ENCODE measurements around the gene TBX4.
A peak's percentile ranks its signal among the peaks of the same experiment; 100 is the strongest.

TBX4 gene

DNA sequence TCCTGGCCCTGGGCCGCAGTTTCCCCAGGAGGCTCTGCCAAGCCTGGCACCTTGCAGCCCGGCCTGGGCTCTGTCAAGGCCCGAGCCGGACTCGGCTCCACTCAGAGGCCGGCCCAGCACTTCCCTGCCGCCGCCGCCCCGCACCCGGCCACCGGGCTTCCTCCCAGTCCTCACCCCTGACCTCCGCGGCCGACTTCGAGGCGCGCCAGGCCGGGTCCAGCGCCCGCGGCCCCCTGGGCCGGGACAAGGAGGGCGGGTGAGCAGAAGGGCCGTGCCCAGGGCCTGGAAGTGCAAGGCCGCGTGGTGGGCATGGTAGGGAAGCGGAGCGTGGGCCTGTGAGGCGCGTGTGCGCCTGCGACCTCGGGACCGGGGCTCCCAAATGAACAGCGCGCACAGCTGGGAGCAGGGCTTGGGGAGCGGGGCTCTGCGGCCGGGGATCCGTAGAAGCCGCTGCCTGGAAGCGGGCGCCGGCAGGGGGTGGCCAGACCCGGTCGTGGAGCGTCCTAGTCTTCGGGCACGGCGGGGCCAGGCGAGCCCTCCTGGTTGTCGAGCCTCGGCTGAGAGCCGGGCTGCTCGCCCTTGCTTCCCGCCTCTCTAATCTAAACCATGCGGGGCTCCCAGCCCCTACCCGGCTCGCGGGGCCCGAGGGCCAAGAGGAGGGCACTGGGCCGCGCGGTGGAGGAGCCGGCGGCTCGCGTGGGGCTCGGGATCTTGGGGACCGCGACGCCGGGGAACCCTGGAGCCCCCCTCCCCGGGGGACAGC lies 503 bp upstream of the TBX4 start:
- Histone ChIP-seq H3K4me3 (ENCODE audit: low read length) (peak overlapping the region; percentile 41), H3K9ac (ENCODE audit: low read length) (no peak overlapping the region), H3K27ac (ENCODE audit: low read length) (no peak overlapping the region), H3K4me1 (ENCODE audit: control insufficient read depth, low read depth, low read length) (no peaks in the 10 kb centered on the region), H3K27me3 (ENCODE audit: control insufficient read depth, insufficient read depth, low read length) (peaks cover 97% of the 10 kb centered on the region), H3K9me3 (ENCODE audit: control insufficient read depth, low read depth, low read length) (no peaks in the 10 kb centered on the region), H3K36me3 (ENCODE audit: control insufficient read depth, low read depth, low read length) (no peaks in the 10 kb centered on the region)

DNA sequence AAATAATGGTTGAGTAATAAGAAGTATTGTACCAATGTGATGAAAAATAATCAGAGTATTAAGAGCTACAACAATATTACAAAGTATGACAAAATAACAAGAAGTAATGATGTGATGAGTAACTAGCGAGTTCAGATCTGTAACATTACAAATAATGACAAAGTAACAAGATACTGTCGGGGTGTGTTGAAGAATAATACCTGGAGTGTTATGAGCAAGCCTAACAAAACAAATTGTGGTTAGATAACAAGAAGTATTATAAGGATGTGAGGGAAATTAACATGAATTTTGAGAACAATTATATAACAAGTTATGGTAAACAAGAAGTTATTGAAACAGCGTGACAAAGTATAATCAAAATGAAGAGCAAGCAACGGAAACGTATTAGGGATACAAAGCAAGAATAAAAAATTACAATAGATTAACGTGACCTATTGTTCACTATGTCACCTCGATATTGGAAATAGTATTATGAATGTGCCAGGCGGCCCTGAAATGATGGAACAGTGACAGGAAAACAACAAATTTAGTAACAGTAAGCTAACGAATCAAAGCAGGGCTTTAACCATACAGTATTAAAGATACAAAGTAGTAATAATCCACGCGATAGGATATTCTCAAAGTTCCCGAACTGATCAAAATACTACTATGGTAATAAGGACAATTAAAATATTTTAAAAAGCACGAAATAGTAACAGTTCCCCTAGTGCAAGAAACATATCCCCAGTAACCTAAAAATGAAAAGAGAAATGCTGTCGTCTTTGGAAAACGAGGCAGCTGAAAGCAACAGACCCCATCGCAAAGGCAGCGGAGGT lies 1.6 kb downstream of the TBX4 start:
- Histone ChIP-seq H3K4me1 (ENCODE audit: control insufficient read depth, low read depth, low read length) (peaks cover 8% of the 10 kb centered on the region), H3K27ac (ENCODE audit: low read length) (no peak overlapping the region), H3K27me3 (ENCODE audit: control insufficient read depth, insufficient read depth, low read length) (peaks cover 99% of the 10 kb centered on the region), H3K9ac (ENCODE audit: low read length) (no peak overlapping the region), H3K36me3 (ENCODE audit: control insufficient read depth, low read depth, low read length) (no peaks in the 10 kb centered on the region), H3K9me3 (ENCODE audit: control insufficient read depth, low read depth, low read length) (no peaks in the 10 kb centered on the region), H3K4me3 (ENCODE audit: low read length) (no peak overlapping the region)

DNA sequence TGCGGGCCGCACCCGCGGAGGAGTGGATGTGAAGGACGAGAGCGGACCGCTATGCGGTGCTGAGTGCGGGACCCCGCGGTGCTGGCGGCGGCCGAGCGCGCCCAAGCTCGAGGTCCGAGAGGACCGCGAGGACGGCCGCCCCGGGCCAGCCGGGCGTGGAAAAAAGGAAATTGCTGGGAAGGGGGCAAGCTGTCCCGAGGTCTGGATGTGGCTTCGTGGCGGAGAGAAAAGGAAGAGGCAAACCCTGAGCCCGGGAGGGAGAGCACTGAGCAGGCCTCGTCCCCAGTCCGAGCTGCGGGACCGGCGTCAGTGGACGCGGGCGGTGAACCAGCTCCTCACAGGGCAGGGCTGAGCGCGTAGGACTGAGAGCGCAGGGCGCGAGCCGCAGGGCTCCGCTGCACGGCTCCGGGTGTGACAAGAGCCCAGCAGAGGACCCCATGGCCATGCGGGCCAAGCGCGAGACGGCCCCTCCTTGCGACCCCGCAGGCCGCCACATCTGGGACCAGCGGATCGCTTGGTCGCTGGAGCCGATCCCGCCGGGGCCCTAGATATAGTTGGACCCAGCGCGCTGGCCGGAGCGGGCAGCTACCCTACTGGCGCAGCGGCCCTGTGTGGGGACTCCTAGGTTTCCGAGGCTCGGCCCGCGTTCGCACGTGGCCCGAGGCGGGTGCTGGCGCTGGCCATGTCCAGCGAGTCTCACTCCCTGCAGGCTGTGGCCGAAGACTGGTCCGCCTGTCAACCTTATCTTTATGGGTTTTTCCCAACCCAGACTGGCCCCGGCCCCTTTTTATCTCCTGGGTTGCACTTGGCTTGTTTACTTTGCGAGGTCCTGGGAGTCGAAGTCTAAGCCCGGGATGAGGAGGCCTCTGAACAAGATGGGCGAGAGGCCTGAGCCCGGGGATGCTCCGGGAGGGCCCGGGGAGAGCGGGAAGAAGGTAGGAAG lies 2.4 kb downstream of the TBX4 start:
- Histone ChIP-seq H3K9ac (ENCODE audit: low read length) (no peak overlapping the region), H3K36me3 (ENCODE audit: control insufficient read depth, low read depth, low read length) (no peaks in the 10 kb centered on the region), H3K27ac (ENCODE audit: low read length) (no peak overlapping the region), H3K4me3 (ENCODE audit: low read length) (no peak overlapping the region), H3K4me1 (ENCODE audit: control insufficient read depth, low read depth, low read length) (peaks cover 8% of the 10 kb centered on the region), H3K27me3 (ENCODE audit: control insufficient read depth, insufficient read depth, low read length) (peaks cover 100% of the 10 kb centered on the region), H3K9me3 (ENCODE audit: control insufficient read depth, low read depth, low read length) (no peaks in the 10 kb centered on the region)

GRCh38 chr17:61455324-61456060 lies 3.3 kb downstream of the TBX4 start:
- Histone ChIP-seq H3K4me1 (ENCODE audit: control insufficient read depth, low read depth, low read length) (peaks cover 8% of the 10 kb centered on the region), H3K9me3 (ENCODE audit: control insufficient read depth, low read depth, low read length) (no peaks in the 10 kb centered on the region), H3K27me3 (ENCODE audit: control insufficient read depth, insufficient read depth, low read length) (peaks cover 100% of the 10 kb centered on the region), H3K9ac (ENCODE audit: low read length) (no peak overlapping the region), H3K36me3 (ENCODE audit: control insufficient read depth, low read depth, low read length) (no peaks in the 10 kb centered on the region), H3K4me3 (ENCODE audit: low read length) (no peak overlapping the region), H3K27ac (ENCODE audit: low read length) (no peak overlapping the region)

GRCh38 chr17:61456061-61456681 lies 3.9 kb downstream of the TBX4 start:
- H3K4me3 ChIP-seq (ENCODE audit: low read length), result no peak overlapping the region

DNA sequence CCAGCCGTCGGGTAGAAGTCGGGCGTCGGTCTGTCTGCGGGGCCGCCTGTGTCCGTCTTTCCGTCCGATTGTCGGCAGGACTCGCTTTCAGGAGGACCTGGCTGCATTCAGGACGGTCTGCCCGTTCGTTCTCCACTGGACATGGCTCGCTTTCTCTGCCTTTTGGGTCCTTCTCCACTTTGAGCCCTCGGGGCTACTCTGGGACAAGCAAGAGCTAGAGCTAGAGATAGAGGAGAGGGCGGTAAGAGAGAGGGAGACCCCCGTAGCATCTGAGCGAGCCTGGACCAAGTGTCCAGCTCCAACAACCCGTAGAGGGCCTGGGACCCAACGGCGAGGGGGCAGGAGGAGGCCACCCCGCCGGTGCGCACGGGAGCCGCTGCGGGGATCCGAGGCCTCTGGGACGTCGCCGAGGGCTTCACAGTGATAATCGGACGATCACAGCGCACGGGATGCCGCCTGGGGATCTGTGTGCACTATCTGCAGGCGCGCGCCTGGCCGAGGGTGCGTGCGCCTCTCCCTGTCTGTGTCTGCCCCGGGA lies 4.5 kb downstream of the TBX4 start:
- no peaks in the 10 kb centered on the region for H3K9me3 ChIP-seq (ENCODE audit: control insufficient read depth, low read depth, low read length)
- no peaks in the 10 kb centered on the region for H3K36me3 ChIP-seq (ENCODE audit: control insufficient read depth, low read depth, low read length)
- H3K4me3 ChIP-seq (ENCODE audit: low read length), result no peak overlapping the region
- no peak overlapping the region for H3K9ac ChIP-seq (ENCODE audit: low read length)
- no peak overlapping the region for H3K27ac ChIP-seq (ENCODE audit: low read length)
- H3K4me1 ChIP-seq (ENCODE audit: control insufficient read depth, low read depth, low read length), result peaks cover 15% of the 10 kb centered on the region
- peaks cover 100% of the 10 kb centered on the region for H3K27me3 ChIP-seq (ENCODE audit: control insufficient read depth, insufficient read depth, low read length)

More at GRCh38 chr17:61456061-61456681, 3.9 kb downstream of the TBX4 start:
- no peaks in the 10 kb centered on the region for H3K36me3 ChIP-seq (ENCODE audit: control insufficient read depth, low read depth, low read length)
- no peak overlapping the region for H3K27ac ChIP-seq (ENCODE audit: low read length)
- H3K27me3 ChIP-seq (ENCODE audit: control insufficient read depth, insufficient read depth, low read length), result peaks cover 100% of the 10 kb centered on the region
- H3K9ac ChIP-seq (ENCODE audit: low read length), result no peak overlapping the region
- H3K4me1 ChIP-seq (ENCODE audit: control insufficient read depth, low read depth, low read length), result peaks cover 10% of the 10 kb centered on the region
- no peaks in the 10 kb centered on the region for H3K9me3 ChIP-seq (ENCODE audit: control insufficient read depth, low read depth, low read length)

DNA sequence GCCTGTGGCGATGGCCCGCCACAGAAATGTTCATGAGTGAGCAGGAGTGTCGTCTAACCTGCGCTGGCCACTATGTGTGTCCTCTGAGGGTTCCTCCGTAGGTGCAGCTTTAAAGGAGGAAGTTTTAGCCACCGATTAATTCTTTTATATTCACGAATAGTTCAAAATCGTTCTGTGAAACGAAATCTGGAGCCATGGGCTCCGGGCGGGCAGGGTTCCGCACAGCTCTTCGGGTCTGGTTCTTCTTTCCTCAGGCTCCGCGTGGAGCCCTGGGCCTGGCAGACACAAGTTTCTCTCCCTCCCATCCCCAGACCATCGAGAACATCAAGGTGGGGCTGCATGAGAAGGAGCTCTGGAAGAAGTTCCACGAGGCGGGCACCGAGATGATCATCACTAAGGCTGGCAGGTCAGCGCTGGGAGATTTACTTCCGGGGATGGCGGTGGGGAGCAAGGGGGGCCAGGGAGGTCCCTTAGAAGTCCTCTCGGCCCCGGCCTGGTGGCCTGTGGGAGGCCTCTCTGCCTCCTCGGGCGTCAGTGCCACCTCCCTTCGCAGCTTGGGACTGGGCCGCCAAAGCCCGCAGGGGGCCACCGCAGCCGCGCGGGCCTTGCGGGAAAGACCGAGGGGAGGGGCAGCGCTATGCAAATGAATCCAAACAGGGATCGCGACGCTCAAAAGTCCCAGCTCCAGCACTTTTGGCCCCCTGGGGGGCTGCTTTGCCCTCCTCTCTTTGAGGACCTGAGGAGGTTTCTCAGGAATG lies 5.2 kb downstream of the TBX4 start:
- no peak overlapping the region for H3K4me3 ChIP-seq (ENCODE audit: low read length)
- peaks cover 18% of the 10 kb centered on the region for H3K4me1 ChIP-seq (ENCODE audit: control insufficient read depth, low read depth, low read length)
- no peak overlapping the region for H3K9ac ChIP-seq (ENCODE audit: low read length)
- no peaks in the 10 kb centered on the region for H3K36me3 ChIP-seq (ENCODE audit: control insufficient read depth, low read depth, low read length)
- H3K27me3 ChIP-seq (ENCODE audit: control insufficient read depth, insufficient read depth, low read length), result peaks cover 100% of the 10 kb centered on the region
- H3K27ac ChIP-seq (ENCODE audit: low read length), result no peak overlapping the region
- H3K9me3 ChIP-seq (ENCODE audit: control insufficient read depth, low read depth, low read length), result no peaks in the 10 kb centered on the region

DNA sequence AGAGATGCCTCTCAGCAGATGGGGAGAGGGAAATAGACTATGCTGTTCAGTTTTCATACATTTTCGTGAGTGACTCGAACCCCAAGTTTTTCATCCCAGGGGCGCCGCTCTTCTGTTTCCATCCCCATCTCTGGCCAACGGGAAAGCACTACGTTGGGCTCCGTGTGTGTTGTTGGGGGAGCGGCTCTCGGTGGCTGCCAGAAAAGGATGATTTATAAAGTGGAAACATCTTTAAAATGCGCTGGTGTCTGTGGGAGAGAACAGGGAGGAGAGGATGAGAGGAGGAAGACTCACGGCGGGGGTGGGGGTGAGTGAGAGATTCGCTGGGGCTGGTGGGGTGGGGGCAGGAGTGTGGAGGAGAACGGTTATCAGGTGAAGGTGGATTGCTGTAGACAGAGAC lies 5.8 kb downstream of the TBX4 start:
- H3K27ac ChIP-seq (ENCODE audit: low read length), result no peak overlapping the region
- H3K36me3 ChIP-seq (ENCODE audit: control insufficient read depth, low read depth, low read length), result no peaks in the 10 kb centered on the region
- no peak overlapping the region for H3K4me3 ChIP-seq (ENCODE audit: low read length)
- peaks cover 100% of the 10 kb centered on the region for H3K27me3 ChIP-seq (ENCODE audit: control insufficient read depth, insufficient read depth, low read length)
- peaks cover 24% of the 10 kb centered on the region for H3K4me1 ChIP-seq (ENCODE audit: control insufficient read depth, low read depth, low read length)
- no peak overlapping the region for H3K9ac ChIP-seq (ENCODE audit: low read length)
- H3K9me3 ChIP-seq (ENCODE audit: control insufficient read depth, low read depth, low read length), result no peaks in the 10 kb centered on the region

DNA sequence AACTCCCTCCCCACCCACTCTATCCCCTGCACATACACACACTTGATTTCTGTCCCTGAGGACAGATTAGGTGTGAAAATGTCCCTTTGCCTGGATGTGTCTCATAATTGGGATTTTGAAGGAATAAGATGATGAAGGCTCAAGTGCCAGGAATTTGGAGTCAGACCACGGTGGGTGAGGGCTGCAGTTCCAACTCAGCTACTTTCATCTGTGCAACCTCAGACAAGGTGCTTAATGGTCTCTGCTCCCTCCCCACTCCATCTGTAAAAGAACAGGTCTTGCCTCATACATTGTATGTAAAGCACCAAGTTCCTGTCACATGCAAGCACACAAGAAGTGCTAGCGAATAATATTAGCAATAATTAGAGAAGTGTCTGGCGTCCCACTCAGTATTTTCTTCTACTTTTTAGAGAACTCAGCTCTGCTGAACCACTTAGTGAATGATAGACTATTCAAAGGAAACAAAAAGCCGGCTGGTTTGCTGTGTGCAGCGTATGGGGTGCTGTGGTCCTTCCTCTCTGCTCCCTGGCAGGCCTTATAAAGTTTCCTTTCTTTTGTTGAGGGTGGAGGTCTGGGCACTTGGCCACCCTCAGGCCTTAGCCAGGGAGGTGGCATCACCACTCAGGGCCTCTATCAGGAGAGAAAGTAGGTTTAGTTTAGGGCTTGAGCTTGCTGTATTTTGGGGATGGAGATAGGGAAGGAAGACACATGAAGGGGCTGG lies 6.4 kb downstream of the TBX4 start:
- Histone ChIP-seq H3K36me3 (ENCODE audit: control insufficient read depth, low read depth, low read length) (no peaks in the 10 kb centered on the region), H3K27ac (ENCODE audit: low read length) (no peak overlapping the region), H3K4me1 (ENCODE audit: control insufficient read depth, low read depth, low read length) (peaks cover 29% of the 10 kb centered on the region), H3K9me3 (ENCODE audit: control insufficient read depth, low read depth, low read length) (no peaks in the 10 kb centered on the region), H3K4me3 (ENCODE audit: low read length) (no peak overlapping the region), H3K9ac (ENCODE audit: low read length) (no peak overlapping the region), H3K27me3 (ENCODE audit: control insufficient read depth, insufficient read depth, low read length) (peaks cover 100% of the 10 kb centered on the region)
